IPS-15b (cell line): ENCODE data around the gene GADD45B.
A peak's percentile ranks its signal among the peaks of the same experiment; 100 is the strongest.
"Not testable (repeated sequence)": the region's sequence is repeated elsewhere in the genome, so short reads cannot be mapped to it uniquely, and the experiment has no call there.

Experiments used
- H3K27me3 ChIP-seq: one replicate; pipeline ENCODE4 v1.6.1; 2013; ENCODE audit warnings: low read length; ENCODE audit not compliant: control insufficient read depth, insufficient read depth
- H3K36me3 ChIP-seq: one replicate; pipeline ENCODE4 v1.6.1; 2013; ENCODE audit warnings: low read length; ENCODE audit not compliant: control insufficient read depth, insufficient read depth
- H3K4me1 ChIP-seq: one replicate; pipeline ENCODE4 v1.6.1; 2013; ENCODE audit warnings: mild to moderate bottlenecking, low read length; ENCODE audit not compliant: control insufficient read depth, insufficient read depth
- H3K4me3 ChIP-seq: one replicate; pipeline ENCODE4 v1.5.1; 2013; ENCODE audit warnings: low read depth, low read length
- H3K9ac ChIP-seq: one replicate; pipeline ENCODE4 v1.6.1; 2013; ENCODE audit warnings: low read depth, mild to moderate bottlenecking, low read length
- H3K9me3 ChIP-seq: one replicate; pipeline ENCODE4 v1.6.1; 2013; ENCODE audit warnings: mild to moderate bottlenecking, low read length; ENCODE audit not compliant: control insufficient read depth, insufficient read depth

GADD45B gene

GRCh38 chr19:2485428-2485827, 9.5 kb downstream of the GADD45B start:
- Histone ChIP-seq H3K27me3 (peaks cover 27% of the 10 kb centered on the region), H3K4me1 (peaks cover 4% of the 10 kb centered on the region), H3K9ac (no peak overlapping the region), H3K36me3 (no peaks in the 10 kb centered on the region), H3K4me3 (no peak overlapping the region), H3K9me3 (no peaks in the 10 kb centered on the region)

GRCh38 chr19:2487090-2487489, 11.2 kb downstream of the GADD45B start:
- H3K9ac ChIP-seq = no peak overlapping the region
- H3K9me3 ChIP-seq = no peaks in the 10 kb centered on the region
- H3K4me3 ChIP-seq = no peak overlapping the region
- no peaks in the 10 kb centered on the region for H3K36me3 ChIP-seq
- peaks cover 4% of the 10 kb centered on the region for H3K4me1 ChIP-seq
- peaks cover 35% of the 10 kb centered on the region for H3K27me3 ChIP-seq

- H3K4me1 ChIP-seq = peaks cover 4% of the 10 kb centered on the region
- H3K9ac ChIP-seq = no peak overlapping the region
- no peaks in the 10 kb centered on the region for H3K9me3 ChIP-seq
- H3K36me3 ChIP-seq = no peaks in the 10 kb centered on the region
- peak overlapping the region; percentile 58 for H3K4me3 ChIP-seq
- peaks cover 38% of the 10 kb centered on the region for H3K27me3 ChIP-seq
Measured at GRCh38 chr19:2487842-2488241, 11.9 kb downstream of the GADD45B start.

- peaks cover 39% of the 10 kb centered on the region for H3K27me3 ChIP-seq
- H3K9me3 ChIP-seq = no peaks in the 10 kb centered on the region
- peak overlapping the region; percentile 58 for H3K4me3 ChIP-seq
- no peak overlapping the region for H3K9ac ChIP-seq
- peaks cover 4% of the 10 kb centered on the region for H3K4me1 ChIP-seq
- H3K36me3 ChIP-seq = no peaks in the 10 kb centered on the region
Measured at GRCh38 chr19:2488405-2488941, 12.5 kb downstream of the GADD45B start.

GRCh38 chr19:2488942-2489731, 13.2 kb downstream of the GADD45B start:
- Histone ChIP-seq H3K9ac (no peak overlapping the region), H3K4me1 (peaks cover 4% of the 10 kb centered on the region), H3K36me3 (no peaks in the 10 kb centered on the region), H3K4me3 (peak overlapping the region; percentile 58), H3K27me3 (peaks cover 40% of the 10 kb centered on the region), H3K9me3 (no peaks in the 10 kb centered on the region)

GRCh38 chr19:2490659-2491058, 14.7 kb downstream of the GADD45B start:
- Histone ChIP-seq H3K9me3 (no peaks in the 10 kb centered on the region), H3K9ac (no peak overlapping the region), H3K27me3 (peaks cover 44% of the 10 kb centered on the region), H3K36me3 (no peaks in the 10 kb centered on the region), H3K4me1 (peaks cover 4% of the 10 kb centered on the region), H3K4me3 (no peak overlapping the region)

GRCh38 chr19:2491130-2491801, 15.3 kb downstream of the GADD45B start:
- H3K9ac ChIP-seq = no peak overlapping the region
- peaks cover 44% of the 10 kb centered on the region for H3K27me3 ChIP-seq
- H3K4me3 ChIP-seq = no peak overlapping the region
- peaks cover 8% of the 10 kb centered on the region for H3K4me1 ChIP-seq
- no peaks in the 10 kb centered on the region for H3K36me3 ChIP-seq
- H3K9me3 ChIP-seq = no peaks in the 10 kb centered on the region

GRCh38 chr19:2492870-2493269, 16.9 kb downstream of the GADD45B start:
- no peak overlapping the region for H3K9ac ChIP-seq
- no peaks in the 10 kb centered on the region for H3K36me3 ChIP-seq
- no peak overlapping the region for H3K4me3 ChIP-seq
- no peaks in the 10 kb centered on the region for H3K9me3 ChIP-seq
- peaks cover 34% of the 10 kb centered on the region for H3K27me3 ChIP-seq
- H3K4me1 ChIP-seq = peaks cover 8% of the 10 kb centered on the region

- peaks cover 29% of the 10 kb centered on the region for H3K27me3 ChIP-seq
- H3K9me3 ChIP-seq, H3K4me3 ChIP-seq, H3K36me3 ChIP-seq, H3K4me1 ChIP-seq, H3K9ac ChIP-seq: not testable (repeated sequence)
Measured at GRCh38 chr19:2493448-2493847, 17.5 kb downstream of the GADD45B start.

GRCh38 chr19:2494084-2494446, 18.1 kb downstream of the GADD45B start:
- no peaks in the 10 kb centered on the region for H3K36me3 ChIP-seq
- no peaks in the 10 kb centered on the region for H3K9me3 ChIP-seq
- H3K27me3 ChIP-seq = peaks cover 24% of the 10 kb centered on the region
- peaks cover 6% of the 10 kb centered on the region for H3K4me1 ChIP-seq
- peak overlapping the region; percentile 52 for H3K4me3 ChIP-seq
- no peak overlapping the region for H3K9ac ChIP-seq

GRCh38 chr19:2494447-2495129, 18.7 kb downstream of the GADD45B start:
- H3K36me3 ChIP-seq = no peaks in the 10 kb centered on the region
- peaks cover 7% of the 10 kb centered on the region for H3K4me1 ChIP-seq
- H3K27me3 ChIP-seq = peaks cover 21% of the 10 kb centered on the region
- H3K9ac ChIP-seq = no peak overlapping the region
- H3K9me3 ChIP-seq = no peaks in the 10 kb centered on the region
- peak overlapping the region; percentile 52 for H3K4me3 ChIP-seq
